ENCODE measurements around the gene DNAJC4.

DNAJC4 gene

GRCh38 chr11:64230985-64231365, 627 bp downstream of the DNAJC4 start:
- DNase-seq = no peak

DNA sequence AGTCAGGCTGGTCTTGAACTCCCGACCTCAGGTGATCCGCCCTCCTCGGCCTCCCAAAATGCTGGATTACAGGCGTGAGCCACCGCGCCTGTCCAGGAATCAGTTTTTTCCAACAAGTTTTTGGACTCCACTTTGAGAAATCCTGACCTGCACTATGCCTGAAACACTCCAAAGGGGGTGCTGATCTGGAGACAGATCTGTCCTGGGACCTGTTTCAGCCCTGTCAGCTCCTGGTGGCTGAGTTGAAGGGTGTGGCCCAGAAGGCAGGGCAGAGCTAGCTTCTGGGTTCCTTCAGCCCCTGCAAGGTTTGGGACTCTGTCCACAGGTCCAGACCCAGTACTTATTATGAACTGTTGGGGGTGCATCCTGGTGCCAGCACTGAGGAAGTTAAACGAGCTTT, 1.2 kb downstream of the DNAJC4 start:
- no peak for DNase-seq

DNA sequence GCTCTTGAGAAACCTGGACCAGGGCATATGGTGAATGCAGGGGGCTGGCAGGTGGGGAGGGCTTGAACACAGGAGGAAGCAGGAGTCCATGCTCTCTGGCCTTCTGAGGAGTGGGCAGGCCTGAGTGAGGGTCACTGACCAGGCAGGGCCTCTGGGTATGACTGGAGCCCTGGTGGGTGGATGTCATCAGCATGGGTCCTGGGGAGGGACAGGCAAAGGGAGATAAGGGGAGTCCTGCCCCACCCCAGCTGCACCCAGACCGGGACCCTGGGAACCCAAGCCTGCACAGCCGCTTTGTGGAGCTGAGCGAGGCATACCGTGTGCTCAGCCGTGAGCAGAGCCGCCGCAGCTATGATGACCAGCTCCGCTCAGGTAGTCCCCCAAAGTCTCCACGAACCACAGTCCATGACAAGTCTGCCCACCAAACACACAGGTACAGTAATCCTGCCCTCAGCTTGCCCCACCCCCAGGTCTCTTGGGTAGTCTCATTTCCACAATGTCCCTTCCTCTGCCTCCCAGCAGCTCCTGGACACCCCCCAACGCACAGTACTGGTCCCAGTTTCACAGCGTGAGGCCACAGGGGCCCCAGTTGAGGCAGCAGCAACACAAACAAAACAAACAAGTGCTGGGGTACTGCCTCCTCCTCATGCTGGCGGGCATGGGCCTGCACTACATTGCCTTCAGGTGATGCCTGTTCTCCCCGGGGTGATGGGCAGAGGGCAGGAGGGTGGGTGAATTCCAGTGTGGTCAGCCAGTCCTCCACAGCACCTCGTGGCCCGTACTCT, 2.0 kb downstream of the DNAJC4 start:
- no peak for DNase-seq

DNA sequence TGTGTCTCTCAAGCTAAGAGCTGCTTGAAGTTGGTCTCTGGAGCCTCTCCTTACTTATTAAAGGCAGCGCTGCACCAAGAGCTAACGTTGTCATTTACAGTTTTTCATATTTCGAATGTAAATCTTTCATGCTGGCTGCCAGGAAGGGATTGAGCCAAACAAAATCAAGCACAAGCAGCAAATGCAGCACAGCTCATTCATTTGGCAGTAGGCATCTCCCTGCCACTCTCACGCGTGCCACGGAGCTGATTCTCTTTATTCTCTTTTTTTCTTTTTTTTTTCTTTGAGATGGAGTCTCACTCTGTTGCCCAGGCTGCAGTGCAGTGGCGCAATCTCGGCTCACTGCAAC, 2.6 kb downstream of the DNAJC4 start:
- no peak for DNase-seq

DNA sequence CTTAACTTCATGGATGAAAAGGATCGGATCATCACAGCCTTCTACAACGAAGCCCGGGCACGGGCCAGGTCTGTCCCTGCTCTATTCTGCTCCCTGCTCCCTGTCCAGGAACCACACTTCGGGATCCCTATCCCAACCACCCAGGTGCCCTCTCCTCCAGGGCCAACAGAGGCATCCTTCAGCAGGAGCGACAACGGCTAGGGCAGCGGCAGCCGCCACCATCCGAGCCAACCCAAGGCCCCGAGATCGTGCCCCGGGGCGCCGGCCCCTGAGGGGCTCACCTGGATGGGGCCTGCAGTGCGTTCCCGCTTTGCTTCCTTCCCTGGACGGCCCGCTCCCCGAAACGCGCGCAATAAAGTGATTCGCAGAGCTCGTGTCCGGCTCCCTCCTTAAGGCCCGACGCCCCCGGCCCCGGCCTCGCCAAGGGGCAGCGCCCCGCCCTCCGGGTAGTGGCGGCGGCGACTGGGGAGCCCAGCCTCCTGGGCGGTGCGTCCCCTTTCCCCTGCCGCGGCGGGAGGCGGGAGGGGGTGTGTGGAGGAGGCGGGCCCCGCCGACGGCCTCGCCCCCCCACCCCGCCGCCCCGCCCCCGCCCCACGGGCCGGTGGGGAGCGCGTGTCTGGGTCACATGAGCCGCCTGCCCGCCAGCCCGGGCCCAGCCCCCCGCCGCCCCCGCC, 3.7 kb downstream of the DNAJC4 start, which contains the start of gene VEGFB:
Gene VEGFB (plus strand): TSS at position 672 of the 674 bp plus-strand sequence. CDS start 250 bp downstream, outside the sequence.
- peak; percentile 46 for DNase-seq

DNA sequence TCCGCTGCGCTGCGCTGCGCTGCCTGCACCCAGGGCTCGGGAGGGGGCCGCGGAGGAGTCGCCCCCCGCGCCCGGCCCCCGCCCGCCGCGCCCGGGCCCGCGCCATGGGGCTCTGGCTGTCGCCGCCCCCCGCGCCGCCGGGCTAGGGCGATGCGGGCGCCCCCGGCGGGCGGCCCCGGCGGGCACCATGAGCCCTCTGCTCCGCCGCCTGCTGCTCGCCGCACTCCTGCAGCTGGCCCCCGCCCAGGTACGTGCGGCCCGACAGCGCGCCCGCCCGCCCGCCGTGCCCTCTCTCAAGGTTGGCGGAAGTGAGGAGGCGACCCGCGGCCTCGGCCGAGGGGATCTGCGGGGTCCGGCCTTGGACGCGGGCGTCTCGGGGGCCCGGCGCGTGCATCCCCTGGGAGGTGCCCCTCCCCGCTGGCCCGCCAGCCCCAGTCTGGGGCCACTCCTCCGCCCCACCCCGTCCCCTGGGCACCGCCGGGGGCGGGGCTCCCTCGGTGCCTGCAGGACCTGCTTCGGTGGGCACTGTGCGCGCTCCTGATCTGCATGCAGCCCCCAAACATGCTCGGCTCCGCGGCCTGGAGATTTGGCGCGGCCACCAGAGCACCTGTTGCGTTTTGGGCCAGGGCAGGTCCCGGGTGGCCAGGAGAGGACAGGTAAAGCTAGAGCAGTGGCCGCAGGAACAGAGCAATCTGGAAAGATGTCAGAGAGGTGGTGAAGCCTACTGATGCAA, 4.5 kb downstream of the DNAJC4 start:
- peak; percentile 43 for DNase-seq

- DNase-seq = no peak
These were observed 5.3 kb downstream of the DNAJC4 start for GRCh38 chr11:64235437-64236161.

- no peak for DNase-seq
These were observed 7.2 kb downstream of the DNAJC4 start for GRCh38 chr11:64237484-64237951.

GRCh38 chr11:64238076-64238475, 7.7 kb downstream of the DNAJC4 start:
- no peak for DNase-seq

DNA sequence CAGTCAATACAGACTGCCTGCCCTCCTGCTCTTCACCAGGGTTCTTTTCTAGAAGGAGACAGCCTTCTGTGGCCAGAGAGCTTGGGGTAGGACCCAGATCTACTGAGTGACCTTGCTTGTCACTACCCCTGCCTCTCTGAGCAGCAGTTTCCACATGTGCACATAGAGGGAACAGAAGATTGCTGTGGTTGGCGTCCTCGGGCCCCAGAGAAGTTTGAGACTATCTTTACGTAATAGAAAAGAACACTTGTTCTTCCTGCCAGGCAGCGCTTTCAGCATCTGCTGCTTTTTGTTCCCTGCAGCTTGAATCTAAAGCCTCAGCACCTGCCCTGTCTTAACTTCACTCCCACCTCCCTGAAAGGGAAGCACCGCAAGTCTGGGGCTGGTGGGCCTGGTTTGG, 8.7 kb downstream of the DNAJC4 start:
- DNase-seq = peak; percentile 57

DNA sequence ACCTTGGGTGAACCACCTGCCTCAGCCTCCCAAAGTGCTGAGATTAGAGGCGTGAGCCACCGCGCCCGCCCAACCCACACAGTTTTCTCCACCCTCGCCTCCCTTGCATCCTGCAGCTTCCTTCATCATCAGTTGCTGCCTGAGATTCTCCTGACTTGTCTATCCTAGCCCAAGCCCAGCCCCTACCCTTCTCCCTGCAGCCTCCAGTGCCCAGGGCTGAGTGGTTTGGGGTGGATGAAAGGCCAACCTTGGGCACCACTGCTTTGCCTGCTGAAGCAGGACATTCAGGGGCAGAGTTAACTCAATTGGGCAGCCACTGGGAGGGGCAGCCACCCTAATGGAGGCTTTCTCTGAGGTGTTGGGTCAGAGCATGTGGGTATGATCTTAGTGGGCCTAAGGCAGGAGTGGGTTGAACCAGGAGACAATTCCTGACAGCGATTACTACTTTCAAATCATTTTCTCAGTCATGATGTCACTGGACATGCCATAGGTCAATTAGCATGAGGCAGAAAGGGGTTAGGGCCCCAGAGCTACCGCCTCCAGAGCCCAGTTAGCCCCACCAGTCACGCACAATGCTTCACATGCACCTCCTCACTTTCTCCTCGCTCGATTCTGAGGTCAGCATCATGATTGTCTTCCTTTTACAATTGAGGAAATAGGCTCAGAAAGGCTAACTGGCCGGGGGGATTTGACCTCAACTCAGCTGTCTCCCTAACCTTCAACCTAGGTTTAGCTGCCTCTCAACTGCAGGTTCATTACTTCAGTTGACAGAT, 9.5 kb downstream of the DNAJC4 start:
- DNase-seq = peak; percentile 96

GRCh38 chr11:64240435-64241240, 10.3 kb downstream of the DNAJC4 start, which contains the start of gene FKBP2:
Gene FKBP2, plus strand, starts transcription at chr11:64241095. Its CDS starts 1,293 bp downstream, at chr11:64242388.
- DNase-seq = peak; percentile 99

DNA sequence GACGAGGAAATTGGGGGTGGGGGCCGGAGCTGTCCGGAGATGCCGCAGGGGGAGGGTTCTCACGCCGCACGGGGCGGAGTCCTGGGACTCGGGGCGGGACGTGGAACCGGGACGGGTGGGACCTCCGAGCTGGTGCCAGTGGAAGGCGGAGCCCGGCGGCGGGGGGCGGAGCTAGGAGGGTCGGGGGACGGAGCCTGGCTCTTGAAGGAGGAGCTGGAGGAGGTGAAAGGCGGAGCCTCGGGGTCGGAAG, 10.8 kb downstream of the DNAJC4 start:
- DNase-seq = peak; percentile 100

DNA sequence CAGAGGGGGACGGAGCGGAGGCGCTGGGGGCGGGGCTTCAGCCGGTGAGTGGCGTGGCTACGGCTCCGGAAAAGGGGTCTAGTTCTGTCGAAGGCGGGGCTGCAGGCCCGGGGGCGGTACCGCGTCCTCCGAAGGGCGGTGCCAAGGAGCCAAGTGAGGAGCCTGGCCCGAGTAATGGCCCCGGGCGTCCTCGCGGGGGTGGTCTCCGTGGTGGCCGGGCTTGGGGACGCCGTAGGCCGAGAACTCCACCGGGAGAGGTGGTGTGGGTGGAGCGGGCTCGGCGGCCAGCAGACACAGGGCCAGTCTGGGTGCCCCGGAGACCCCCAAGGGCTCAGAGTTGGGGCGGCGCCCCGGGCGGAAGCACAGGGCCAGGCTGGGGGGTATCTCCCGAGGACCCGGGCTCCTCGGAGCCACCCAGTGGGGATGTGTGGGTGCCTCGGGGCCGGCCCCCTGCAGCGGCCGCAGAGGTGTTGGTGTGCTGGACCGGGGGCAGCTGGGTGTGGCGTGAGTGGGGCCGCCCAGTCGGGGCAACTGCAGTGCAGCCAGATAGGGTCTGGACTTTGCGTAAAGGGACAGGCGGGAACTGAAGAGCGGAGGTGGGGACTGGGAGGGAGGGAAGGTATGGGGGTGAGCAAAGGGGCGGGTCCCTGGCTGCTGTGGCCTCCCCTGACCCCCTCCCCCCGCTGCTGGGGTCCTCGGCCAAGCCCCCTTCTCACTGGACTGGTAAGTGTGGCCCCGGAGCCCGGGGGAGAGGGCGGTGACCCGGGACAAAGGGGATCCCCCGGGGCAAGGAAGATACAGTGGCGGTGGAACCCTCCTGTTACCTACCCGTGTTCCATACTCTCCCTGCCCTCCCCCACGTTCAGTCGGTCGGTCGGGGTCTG, 11.4 kb downstream of the DNAJC4 start:
- no peak for DNase-seq

DNA sequence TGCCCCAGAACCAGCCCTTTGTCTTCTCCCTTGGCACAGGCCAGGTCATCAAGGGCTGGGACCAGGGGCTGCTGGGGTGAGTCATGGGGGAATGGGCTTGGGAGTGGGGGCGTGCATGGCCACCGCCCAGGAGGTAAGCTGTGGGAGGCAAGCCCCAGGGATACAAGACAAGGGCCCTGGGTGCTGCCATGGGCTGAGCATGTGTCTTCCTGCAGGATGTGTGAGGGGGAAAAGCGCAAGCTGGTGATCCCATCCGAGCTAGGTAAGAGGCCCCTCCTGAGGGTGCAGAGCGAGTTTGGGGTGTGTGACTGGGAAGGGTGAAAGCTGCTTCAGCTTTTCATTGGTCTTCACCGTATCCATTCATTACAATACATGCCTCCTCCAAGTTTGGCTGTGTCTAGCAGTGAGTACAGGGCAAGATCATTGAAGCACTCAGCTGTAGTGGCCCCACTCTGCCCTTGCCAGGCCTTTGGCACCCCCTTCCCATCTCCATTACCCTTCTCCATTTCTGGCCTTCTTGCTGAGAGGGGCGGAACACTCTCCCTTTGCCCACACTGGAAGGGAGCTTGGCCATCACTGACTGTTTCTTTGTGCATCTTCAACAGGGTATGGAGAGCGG, 13.0 kb downstream of the DNAJC4 start:
- no peak for DNase-seq

- no peak for DNase-seq
These were observed 13.8 kb downstream of the DNAJC4 start for GRCh38 chr11:64244107-64244506.

DNA sequence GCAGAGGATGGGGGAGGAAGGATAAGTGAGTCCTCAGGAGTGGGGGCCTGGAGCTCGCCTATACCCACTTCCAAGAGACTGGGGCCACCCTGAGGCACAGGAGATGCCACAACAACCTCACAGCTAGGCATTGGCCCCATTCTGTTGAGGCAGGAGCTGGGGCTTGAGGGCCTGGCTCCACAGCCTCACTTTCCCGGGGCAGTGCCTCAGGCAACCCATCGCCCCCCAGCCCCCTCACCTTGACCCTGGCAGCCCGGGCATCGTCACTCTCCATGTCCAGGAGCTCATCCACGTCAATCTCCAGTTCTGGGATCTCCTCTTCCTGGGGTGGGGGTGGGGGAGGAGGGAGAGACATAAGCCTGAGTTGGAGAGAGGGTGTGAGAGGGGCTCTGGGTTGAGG, 14.6 kb downstream of the DNAJC4 start:
- no peak for DNase-seq

DNA sequence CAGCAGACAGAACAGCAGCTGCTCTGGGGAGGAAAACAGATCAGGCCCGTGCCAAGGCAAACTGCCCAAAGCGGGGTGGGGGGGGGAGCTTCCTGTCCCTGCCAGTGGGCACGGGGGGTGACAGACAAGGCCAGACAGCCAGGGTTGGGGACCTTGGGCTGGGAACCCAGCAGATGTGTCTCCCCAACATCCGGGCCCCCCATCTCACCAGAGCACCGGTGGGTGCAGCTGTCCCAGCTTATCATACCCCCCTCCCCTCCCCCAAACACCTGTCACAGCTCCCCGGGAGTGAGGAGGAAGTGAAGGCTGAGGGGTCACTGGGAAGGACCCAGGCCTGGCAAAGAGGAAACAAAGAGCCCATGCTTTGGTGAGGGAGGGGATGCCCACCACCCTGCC, 15.1 kb downstream of the DNAJC4 start:
- no peak for DNase-seq

- DNase-seq = peak; percentile 81
These were observed 15.7 kb downstream of the DNAJC4 start for GRCh38 chr11:64245797-64246620.
